GM21381 (cell line): Measurements from ENCODE around the gene DHX30.
A peak's percentile ranks its signal among the peaks of the same experiment; 100 is the strongest.
"Not testable (repeated sequence)": the region's sequence is repeated elsewhere in the genome, so short reads cannot be mapped to it uniquely, and the experiment has no call there.

Experiments
- ATAC-seq: cut with Tn5 transposase; IDR thresholded peaks from one replicate; pipeline ENCODE4 v1.9.1; 2021; ENCODE audit warnings: mild to moderate bottlenecking, moderate library complexity; ENCODE audit not compliant: unreplicated experiment

The DHX30 gene, protein sequence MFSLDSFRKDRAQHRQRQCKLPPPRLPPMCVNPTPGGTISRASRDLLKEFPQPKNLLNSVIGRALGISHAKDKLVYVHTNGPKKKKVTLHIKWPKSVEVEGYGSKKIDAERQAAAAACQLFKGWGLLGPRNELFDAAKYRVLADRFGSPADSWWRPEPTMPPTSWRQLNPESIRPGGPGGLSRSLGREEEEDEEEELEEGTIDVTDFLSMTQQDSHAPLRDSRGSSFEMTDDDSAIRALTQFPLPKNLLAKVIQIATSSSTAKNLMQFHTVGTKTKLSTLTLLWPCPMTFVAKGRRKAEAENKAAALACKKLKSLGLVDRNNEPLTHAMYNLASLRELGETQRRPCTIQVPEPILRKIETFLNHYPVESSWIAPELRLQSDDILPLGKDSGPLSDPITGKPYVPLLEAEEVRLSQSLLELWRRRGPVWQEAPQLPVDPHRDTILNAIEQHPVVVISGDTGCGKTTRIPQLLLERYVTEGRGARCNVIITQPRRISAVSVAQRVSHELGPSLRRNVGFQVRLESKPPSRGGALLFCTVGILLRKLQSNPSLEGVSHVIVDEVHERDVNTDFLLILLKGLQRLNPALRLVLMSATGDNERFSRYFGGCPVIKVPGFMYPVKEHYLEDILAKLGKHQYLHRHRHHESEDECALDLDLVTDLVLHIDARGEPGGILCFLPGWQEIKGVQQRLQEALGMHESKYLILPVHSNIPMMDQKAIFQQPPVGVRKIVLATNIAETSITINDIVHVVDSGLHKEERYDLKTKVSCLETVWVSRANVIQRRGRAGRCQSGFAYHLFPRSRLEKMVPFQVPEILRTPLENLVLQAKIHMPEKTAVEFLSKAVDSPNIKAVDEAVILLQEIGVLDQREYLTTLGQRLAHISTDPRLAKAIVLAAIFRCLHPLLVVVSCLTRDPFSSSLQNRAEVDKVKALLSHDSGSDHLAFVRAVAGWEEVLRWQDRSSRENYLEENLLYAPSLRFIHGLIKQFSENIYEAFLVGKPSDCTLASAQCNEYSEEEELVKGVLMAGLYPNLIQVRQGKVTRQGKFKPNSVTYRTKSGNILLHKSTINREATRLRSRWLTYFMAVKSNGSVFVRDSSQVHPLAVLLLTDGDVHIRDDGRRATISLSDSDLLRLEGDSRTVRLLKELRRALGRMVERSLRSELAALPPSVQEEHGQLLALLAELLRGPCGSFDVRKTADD

DNA sequence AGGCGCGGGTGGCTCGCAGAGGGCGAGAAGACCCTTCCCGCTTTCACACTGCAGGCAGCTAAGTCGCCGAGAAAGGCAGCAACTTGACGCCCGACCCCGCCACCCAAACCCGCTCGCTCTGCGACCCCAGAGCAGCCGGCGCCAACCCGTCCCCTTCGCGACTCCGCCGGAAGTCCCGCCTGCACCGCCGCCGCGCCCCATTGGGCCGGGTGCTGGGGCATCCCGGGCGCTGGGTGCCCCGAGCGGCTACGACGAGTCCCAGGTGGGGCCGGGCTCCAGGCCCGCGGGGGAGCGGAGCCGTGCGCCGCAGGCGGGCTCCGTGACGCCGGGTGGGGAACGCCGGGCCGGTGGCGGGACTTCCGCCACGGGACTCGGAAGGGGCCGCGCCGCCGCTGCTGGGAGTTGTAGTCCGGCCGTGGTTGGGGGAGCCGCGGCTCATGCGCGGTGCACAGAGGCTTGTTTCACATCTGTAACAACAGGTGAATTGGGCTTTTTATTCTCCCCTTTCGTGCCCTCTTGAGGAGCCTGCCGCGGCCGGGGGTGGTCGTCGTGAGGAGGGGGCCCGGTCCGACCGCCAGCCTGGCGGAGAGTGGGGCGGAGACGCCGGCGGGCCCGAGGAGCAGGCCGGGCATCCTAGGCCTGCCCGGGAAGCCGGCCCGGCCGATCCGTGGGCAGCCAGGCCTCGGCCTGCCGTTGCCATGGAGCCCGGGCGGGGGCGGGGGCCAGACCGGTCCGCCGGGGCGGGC lies at the start of gene DHX30:
Gene DHX30 (plus strand): TSS at position 405 of the 746 bp plus-strand sequence. CDS start 7,546 bp downstream, outside the sequence.
- ATAC-seq, result peak; percentile 81

DNA sequence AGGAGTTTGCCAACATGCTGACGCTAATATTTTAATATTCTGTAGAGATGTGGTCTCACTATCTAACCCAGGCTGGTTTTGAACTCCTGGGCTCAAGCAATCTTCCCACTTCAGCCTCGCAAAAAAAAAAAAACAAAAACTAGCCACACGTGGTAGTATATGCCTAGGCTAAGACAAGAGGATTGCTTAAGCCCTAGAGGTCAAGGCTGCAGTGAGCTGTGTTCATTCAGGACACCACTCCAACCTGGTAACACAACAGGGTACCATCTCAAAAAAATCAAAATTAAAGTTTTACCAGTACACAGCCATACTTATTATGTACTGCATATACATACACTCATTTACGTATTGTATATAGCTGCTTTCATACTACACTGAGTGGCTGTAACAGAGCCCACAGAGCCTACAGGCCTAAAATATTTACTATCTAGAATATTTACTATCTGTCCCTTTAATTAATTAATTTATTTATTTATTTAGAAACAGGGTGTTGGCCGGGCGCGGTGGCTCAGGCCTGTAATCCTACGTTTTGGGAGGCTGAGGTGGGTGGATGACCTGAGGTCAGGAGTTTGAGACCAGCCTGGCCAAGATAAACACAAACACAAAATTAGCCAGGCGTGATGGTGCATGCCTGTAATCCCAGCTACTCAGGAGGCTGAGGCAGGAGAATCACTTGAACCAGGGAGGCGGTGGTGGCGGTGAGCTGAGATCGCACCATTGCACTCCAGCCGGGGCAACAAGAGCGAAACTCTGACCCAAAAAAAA lies 44.5 kb upstream of the DHX30 start:
- no peak for ATAC-seq

DNA sequence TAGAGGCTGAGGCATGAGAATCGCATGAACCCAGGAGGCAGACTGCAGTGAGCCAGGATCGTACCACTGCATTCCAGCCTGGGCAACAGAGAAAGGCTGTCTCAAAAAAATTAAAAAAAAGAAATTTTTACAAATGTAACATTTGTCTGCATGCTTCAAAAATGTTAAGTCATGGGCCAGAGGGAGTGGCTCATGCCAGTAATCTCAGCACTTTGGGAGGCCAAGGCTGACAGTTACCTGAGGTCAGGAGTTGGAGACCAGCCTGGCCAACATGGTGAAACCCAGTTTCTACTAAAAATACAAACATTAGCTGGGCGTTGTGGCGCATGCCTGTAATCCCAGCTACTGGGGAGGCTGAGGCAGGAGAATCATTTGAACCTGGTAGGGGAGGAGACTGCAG lies 42.7 kb upstream of the DHX30 start:
- not testable (repeated sequence) for ATAC-seq

DNA sequence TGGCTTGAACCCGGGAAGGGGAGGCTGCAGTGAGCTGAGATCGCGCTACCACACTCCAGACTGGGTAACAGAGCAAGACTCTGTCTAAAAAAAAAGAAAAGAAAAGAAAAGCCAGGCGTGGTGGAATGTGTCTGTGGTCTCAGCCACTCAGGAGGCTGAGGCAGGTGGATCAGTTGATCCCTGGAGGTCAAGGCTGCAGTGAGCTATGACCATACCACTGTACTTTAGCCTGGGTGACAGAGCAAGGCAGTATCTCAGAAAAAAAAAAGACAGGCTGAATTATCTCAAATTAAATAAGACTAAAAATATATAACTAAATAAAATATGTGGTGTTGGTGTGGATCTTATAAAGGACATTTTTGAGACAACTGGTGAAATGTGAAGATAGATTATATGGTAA lies 41.9 kb upstream of the DHX30 start:
- no peak for ATAC-seq

DNA sequence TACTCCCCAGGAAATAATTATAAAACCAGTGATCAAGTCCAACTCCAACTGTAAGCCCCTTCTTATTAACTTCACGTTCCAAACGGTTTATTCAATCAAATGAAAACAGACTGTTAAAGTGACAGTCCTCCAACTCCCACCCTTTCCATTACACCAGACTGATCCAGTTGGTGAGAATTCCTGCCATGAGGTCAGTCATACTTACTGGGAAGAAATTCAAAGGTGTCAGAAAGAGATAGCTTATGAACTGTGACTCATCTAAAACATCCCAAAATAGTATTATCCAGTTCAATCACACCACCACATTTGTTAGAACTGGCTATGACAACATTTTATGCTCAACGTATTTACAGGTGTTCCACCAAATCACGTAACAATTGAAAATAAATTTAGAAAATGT lies 40.7 kb upstream of the DHX30 start:
- ATAC-seq, result no peak

DNA sequence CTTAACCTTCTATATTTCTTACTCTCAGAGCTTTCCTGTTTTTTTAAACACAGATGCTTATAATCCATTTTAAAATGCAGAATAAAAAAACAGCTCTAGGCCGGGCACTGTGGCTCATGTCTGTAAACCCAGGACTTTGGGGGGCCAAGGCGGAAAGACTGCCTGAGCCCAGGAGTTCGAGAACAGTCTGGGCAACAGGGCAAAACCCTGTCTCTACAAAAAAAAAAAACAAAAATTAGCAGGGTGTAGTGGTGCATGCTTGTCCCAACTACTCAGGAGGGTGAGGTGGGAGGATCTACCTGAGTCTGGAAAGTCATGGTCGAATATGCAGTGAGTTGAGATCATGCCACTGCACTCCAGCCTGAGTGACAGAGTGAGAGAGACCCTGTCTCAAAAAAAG lies 36.8 kb upstream of the DHX30 start:
- ATAC-seq, result no peak

DNA sequence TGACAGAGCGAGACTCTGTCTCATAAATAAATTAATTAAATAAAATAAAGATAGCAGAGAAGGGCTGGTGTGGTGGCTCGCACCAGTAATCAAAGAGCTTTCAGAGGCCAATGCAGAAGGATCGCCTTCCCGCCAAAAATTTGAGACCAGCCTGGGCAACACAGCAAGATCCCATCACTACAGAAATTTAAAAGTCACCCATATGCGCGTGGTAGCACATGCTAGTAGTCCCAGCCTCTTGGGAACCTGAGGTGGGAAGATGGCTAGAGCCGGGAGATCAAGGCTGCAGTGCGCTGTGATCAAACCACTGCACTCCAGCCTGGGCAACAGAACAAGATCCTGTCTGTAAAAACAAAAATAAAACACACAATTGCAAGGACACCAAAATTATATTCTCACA lies 30.9 kb upstream of the DHX30 start:
- no peak for ATAC-seq

DNA sequence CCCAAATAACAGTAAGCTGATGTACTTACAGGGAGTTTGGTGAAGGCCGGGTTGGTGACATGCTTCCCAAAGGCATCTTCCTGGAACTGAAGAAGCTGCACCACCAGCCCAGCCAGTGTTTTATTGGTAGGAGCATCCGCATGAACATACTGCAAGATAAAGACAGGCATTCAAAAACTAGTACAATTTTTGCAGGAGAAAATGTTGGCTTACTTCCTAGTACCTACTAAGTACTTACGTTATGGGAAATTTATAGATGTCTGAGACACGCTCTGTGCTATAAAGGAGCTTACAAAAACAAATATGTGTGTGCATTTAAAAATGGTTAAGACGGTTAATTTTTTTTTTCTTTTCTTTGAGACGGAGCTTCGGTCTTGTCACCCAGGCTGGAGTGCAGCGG lies 30.1 kb upstream of the DHX30 start:
- ATAC-seq, result no peak

DNA sequence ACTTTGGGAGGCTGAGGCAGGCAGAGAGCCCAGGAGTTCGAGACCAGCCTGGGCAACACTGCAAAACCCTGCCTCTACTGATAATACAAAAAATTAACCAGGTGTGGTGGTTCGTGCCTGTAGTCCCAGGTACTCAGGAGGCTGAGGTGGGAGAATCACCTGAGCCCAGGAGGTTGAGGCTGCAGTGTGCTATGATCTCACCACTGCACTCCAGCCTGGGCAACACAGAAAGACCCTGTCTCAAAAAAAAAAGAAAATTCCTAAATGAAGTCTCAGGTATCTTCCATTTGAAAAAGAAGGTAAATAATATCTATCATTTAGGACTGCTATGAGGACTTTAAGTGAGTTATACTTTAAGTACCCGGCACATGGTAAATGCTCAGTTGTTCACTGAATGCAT lies 24.2 kb upstream of the DHX30 start:
- ATAC-seq, result no peak

DNA sequence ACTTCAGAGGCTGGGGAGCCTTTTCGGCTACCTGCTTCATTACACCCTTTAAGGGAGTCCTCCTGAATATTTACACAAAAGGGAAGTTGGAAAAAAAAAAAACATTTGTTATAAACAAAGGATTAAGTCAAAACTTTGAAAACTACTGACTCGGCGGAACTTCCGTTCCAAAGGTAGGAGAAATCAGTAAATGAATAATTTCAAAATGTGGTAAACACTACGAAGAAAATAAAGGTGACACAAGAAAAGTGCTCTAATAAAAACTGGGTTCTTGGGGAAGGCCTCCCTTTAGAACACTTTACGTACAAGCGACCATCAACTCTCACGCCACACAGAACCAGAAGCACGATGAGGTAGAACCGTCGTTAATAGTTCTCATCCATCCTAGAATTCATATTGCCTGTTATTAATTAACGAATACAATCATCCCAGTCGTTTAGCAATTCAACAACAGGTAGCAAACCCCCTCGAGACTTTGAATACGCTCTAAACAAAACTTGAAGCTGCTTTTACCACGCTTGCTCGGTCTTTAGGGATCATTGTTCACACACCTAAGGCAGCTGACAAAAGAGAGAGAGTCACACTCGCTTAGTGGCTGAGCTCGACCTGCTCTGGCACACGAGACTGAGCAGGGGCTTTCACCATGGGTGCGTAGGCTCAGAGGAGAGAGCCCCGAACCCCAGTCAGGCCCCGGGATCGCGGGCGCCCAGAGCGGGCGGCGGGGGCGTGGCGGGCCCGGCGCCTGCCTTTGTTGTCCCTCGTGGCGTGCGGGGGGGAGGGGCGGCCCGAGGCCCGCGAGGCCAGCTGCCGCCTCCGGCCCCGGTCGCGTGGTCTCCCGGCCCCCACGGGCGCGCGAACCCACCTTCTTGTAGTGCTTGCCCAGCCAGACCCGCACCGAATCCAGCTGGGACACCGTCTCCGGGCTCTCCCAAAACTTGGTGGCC lies 21.9 kb upstream of the DHX30 start:
- ATAC-seq, result peak; percentile 49

DNA sequence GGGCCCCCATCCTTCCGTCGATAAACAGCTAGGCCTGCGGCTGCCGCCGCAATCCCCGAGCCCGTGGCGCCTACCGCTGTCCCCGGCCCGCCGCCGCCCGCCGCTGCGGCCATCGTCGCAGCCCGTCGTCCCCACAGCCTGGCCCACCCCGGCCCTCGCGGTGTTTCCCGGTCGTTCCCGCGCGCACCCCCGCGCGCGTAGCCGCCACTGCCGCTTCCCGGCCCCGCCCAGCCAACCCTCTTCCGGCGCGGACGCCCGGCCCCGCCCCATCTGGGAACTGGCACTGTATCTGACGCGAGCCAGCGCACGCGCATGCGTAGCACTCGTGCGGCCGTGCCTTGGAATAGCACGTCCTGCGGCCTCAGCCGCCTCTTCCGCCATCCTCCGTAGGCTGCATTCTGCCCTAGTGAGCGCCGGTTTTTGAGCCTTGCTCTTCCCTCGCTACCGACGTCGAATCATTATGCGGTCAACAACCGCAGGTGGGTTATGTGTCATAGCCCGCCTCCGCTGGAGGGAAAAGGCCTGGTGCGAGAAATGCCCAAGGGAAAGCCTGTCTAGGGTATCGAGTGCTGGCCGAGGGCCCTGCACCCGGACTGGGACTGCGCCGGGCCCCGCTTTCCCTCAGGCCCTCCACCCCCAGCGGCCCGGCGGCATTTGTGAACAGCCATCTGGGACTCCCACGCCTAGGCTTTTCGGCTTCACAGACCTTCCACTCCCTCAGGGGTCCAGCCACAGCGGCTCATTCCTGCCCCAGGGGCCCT lies 21.1 kb upstream of the DHX30 start, which contains the start of gene SMARCC1:
Gene SMARCC1 (minus strand): TSS at position 209 of the 761 bp plus-strand sequence. CDS start 96 bp downstream, at position 113.
- ATAC-seq, result peak; percentile 83

DNA sequence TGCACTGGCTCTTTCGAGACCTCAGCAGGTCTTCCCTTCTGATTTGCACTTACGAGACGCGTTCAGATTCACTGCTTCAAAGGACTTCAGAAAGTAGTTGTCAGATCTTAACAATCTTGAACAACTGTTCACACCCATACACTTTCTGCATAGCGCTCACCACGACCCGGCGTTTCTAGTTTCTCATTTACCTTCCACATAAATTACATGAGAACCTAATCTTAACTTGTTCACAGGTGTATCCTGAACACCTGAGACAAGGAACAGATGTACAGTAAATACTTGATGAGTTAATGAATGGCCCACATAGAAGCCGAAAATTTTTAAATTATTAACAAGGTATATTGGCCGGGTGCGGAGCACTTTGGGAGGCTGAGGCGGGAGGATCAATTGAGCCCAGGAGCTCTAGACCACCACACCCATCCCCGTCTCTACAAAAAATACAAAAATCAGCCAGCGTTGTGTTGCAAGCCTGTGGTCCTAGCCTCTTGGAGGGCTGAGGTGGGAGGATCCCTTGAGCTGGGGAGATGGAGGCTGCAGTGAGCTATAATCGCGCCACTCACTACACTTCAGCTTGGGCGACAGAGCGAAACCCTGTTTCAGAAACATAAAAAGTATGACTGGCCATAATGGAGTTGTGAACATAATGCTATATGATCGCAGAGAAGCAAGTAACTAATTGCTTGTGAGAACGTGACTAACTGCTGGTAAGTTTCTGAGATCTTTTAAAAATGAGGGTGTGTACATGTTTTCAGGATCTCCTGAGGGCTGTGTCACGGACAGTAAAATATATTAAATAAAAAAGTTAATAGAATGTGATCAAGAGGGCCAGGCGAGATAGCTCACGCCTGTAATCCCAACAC lies 20.3 kb upstream of the DHX30 start:
- ATAC-seq, result no peak

DNA sequence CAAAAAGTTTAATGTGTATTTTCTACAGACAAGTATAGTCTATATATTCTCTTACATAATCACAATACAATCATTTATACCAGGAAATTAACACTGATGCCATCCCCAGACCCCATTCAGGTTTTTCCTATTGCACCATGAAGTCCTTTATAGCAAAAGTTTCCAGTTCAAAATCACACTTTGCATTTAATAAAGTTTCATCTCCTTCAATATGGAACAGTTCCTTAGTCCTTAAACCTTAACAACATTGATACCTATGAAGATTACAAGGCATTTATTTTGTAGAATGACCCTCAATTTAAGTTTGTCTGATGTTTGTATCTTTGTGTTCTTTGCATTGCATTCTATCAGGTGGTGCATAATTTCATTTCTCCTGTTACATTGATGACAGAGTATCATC lies 19.3 kb upstream of the DHX30 start:
- no peak for ATAC-seq

DNA sequence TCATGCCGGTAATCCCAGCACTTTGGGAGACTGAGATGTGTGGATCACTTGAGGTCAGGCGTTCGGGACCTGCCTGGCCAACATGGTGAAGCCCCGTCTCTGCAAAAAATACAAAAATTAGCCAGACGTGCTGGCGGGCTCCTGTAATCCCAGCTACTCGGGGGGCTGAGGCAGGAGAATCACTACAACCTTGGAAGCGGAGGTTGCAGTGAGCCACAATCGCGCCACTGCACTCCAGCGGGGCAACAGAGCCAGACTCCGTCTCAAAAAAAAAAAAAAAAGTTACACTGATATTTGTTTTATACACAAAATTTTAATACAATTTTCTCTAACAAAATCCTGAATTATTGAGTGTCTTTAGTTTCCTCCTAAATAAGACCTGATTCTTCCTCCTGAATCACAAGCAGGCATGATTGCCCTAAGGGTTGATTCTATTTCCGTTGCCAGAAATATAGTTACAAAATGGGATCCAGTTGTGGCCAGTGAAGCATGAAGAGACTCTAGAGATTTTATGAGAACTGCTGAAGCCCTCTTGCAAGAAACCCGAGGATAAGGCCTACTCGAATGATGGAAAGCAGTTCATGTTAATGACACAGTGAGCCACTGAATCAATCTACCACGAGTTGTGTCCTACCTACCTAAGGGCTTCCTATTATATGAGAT lies 11.6 kb upstream of the DHX30 start:
- no peak for ATAC-seq

DNA sequence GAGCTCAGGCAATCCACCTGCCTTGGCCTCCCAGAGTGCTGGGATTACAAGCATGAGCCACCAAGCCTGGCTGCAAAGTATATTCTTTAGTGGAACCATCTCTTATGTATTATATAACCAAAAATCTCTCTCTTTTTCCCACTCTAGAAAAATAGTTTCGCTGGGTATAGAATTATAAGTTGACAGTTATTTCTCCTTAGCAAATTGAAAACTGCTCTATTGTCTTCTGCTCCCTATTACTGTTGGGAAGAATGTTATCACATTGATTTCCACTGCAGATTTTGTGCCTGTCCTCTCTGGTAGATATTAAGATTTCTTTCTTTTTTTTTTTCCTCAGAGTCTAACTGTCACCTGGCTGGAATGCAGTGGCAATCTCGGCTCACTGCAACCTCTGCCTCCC lies 10.2 kb upstream of the DHX30 start:
- ATAC-seq, result no peak

DNA sequence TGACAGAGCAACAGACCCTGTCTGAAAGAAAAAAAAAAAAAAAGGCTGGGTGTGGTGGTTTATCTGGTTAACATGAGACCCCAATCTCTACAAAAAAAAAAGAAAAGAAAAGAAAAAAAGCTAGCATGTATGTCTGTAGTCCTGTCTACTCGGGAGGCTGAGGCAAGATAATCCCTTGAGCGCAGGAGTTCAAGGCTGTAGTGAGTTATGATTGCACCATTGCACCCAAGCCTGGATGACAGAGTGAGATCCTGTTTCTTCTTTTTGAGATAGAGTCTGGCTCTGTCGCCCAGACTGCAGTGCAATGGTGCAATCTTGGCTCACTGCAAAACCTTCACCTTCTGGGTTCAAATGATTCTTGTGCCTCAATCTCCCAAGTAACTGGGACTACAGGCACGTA lies 8.4 kb upstream of the DHX30 start:
- no peak for ATAC-seq
